Liver (tissue), 9 donors: Measurements from ENCODE around the gene BGN. TPM values are rescaled to one million over a fixed set of nuclear protein-coding genes. Genes with fewer than 3 reads are reported as not detected.

Experiments used
- DNase-seq: peaks from one replicate; pipeline ENCODE4 v3.0.0-alpha.2; 2017; ENCODE audit warnings: low spot score
- H3K27ac ChIP-seq, 2 donors: one replicate each; pipeline ENCODE4 v1.7.0; 2013; ENCODE audit warnings: inconsistent platforms in 2 of 2, low read length in 2 of 2, control low read depth in 1 of 2, low read depth in 1 of 2, mild to moderate bottlenecking in 1 of 2
- H3K27me3 ChIP-seq, 4 donors: one replicate each; pipeline versions ENCODE4 v1.6.1 to v1.7.0; 2013; ENCODE audit warnings: low read length in 3 of 4, inconsistent platforms in 1 of 4, mild to moderate bottlenecking in 1 of 4, moderate library complexity in 1 of 4; ENCODE audit not compliant: control insufficient read depth in 4 of 4, insufficient read depth in 4 of 4
- H3K36me3 ChIP-seq, 4 donors: one replicate each; pipeline versions ENCODE4 v1.6.1 to v1.7.0; 2013; ENCODE audit warnings: low read length in 3 of 4, mild to moderate bottlenecking in 3 of 4, low read depth in 1 of 4, moderate library complexity in 1 of 4; ENCODE audit not compliant: control insufficient read depth in 4 of 4, insufficient read depth in 3 of 4
- H3K4me1 ChIP-seq, 4 donors: one replicate each; pipeline versions ENCODE4 v1.6.1 to v1.7.0; 2013; ENCODE audit warnings: low read length in 3 of 4, mild to moderate bottlenecking in 3 of 4, moderate library complexity in 1 of 4; ENCODE audit not compliant: control insufficient read depth in 4 of 4, insufficient read depth in 4 of 4
- H3K4me3 ChIP-seq, 3 donors: one replicate each; pipeline versions ENCODE4 v1.6.1 to v1.7.0; 2013; ENCODE audit warnings: low read length in 3 of 3, control low read depth in 1 of 3, low read depth in 1 of 3, mild to moderate bottlenecking in 1 of 3
- H3K9ac ChIP-seq, 2 donors: one replicate each; pipeline ENCODE4 v1.7.0; 2013; ENCODE audit warnings: low read length in 2 of 2, mild to moderate bottlenecking in 2 of 2, moderate library complexity in 2 of 2, control low read depth in 1 of 2, low read depth in 1 of 2
- H3K9me3 ChIP-seq, 4 donors: one replicate each; pipeline versions ENCODE4 v1.6.1 to v1.7.0; 2013; ENCODE audit warnings: low read length in 3 of 4; ENCODE audit not compliant: control insufficient read depth in 4 of 4
- EGR1 ChIP-seq, 2 donors: IDR thresholded peaks; 2 replicates each; pipeline ENCODE4 v1.6.1; 2016 to 2018; ENCODE audit warnings: antibody characterized with exemption in 2 of 2, low read depth in 2 of 2
- FOXA1 ChIP-seq: IDR thresholded peaks from 2 replicates; pipeline ENCODE4 v1.6.1; 2016; ENCODE audit warnings: antibody characterized with exemption
- FOXA2 ChIP-seq: IDR thresholded peaks from 2 replicates; pipeline ENCODE4 v1.6.1; 2016; ENCODE audit warnings: antibody characterized with exemption
- GABPA ChIP-seq, 2 donors: IDR thresholded peaks in 1 of 2; conservative IDR thresholded peaks in 1 of 2; 2 replicates each; pipeline ENCODE4 v1.6.1; 2016; ENCODE audit warnings: antibody characterized with exemption in 2 of 2, mild to moderate bottlenecking in 1 of 2, moderate library complexity in 1 of 2
- HNF4A ChIP-seq, 2 donors: conservative IDR thresholded peaks; 2 replicates each; pipeline ENCODE4 v1.6.1; 2016; ENCODE audit warnings: antibody characterized with exemption in 2 of 2, mild to moderate bottlenecking in 2 of 2
- HNF4G ChIP-seq: IDR thresholded peaks from 2 replicates; pipeline ENCODE4 v1.6.1; 2016; ENCODE audit warnings: antibody characterized with exemption
- JUND ChIP-seq, 2 donors: IDR thresholded peaks; 2 replicates each; pipeline ENCODE4 v1.6.1; 2016; ENCODE audit warnings: antibody characterized with exemption in 2 of 2
- MAX ChIP-seq: IDR thresholded peaks from 2 replicates; pipeline ENCODE4 v1.6.1; 2016; ENCODE audit warnings: antibody characterized with exemption
- NR2F2 ChIP-seq: IDR thresholded peaks from 2 replicates; pipeline ENCODE4 v1.6.1; 2016; ENCODE audit warnings: antibody characterized with exemption
- RAD21 ChIP-seq, 2 donors: IDR thresholded peaks; 2 replicates each; pipeline ENCODE4 v1.6.1; 2016; ENCODE audit warnings: antibody characterized with exemption in 2 of 2, mild to moderate bottlenecking in 2 of 2
- RXRA ChIP-seq, 2 donors: IDR thresholded peaks; 2 replicates each; pipeline ENCODE4 v1.6.1; 2017 to 2018; ENCODE audit warnings: antibody characterized with exemption in 2 of 2, mild to moderate bottlenecking in 1 of 2
- SP1 ChIP-seq: IDR thresholded peaks from 2 replicates; pipeline ENCODE4 v1.6.1; 2018; ENCODE audit warnings: antibody characterized with exemption, mild to moderate bottlenecking
- TAF1 ChIP-seq: conservative IDR thresholded peaks from 2 replicates; pipeline ENCODE4 v1.6.1; 2016; ENCODE audit warnings: antibody characterized with exemption, mild to moderate bottlenecking
- YY1 ChIP-seq: IDR thresholded peaks from 2 replicates; pipeline ENCODE4 v1.6.1; 2016; ENCODE audit warnings: antibody characterized with exemption, mild to moderate bottlenecking
- ZBTB33 ChIP-seq: IDR thresholded peaks from 2 replicates; pipeline ENCODE4 v1.6.1; 2016; ENCODE audit warnings: antibody characterized with exemption
- WGBS: extraction: QIAGEN DNeasy Blood & Tissue Kit; methylation state at CpG from one replicate; pipeline ENCODE4 v1.1.7; 2013; 5-methylcytosine and 5-hydroxymethylcytosine counted together
- polyA plus RNA-seq, 2 donors: library from polyadenylated mRNA; stranded (reverse) in 1 of 2; unstranded in 1 of 2; fragments of 200-250 nt in 1 of 2; fragments of >200 nt in 1 of 2; fragmentation: Nextera tagmentation in 1 of 2; extraction: Ambion mirVana in 1 of 2; gene quantifications; one replicate each; pipeline versions ENCODE4 v1.2.1 to v1.2.3, GENCODE V29; 2013 to 2015
- total RNA-seq, 2 donors: library from RNA; depleted of rRNA; stranded (reverse); fragments of >200 nt; gene quantifications; one replicate each; pipeline ENCODE4 v1.2.3, GENCODE V29; 2014
- TF ChIP-seq, protein P1 (sequence below): IDR thresholded peaks from 2 replicates; pipeline ENCODE4 v1.6.1; 2016; ENCODE audit warnings: antibody characterized with exemption
- TF ChIP-seq, protein P2 (sequence below): fragments of 150-350 bp; IDR thresholded peaks from 2 replicates; pipeline ENCODE4 v1.5.1; 2017; ENCODE audit warnings: improper control_type of control experiment, low read depth, low read length; ENCODE audit not compliant: missing input control
- TF ChIP-seq, protein P3 (sequence below): IDR thresholded peaks from 2 replicates; pipeline ENCODE4 v1.6.1; 2016; ENCODE audit warnings: antibody characterized with exemption, mild to moderate bottlenecking
- donor health status: healthy.
- donor health status: healthy.
- donor health status: healthy.
- donor health status: healthy.
- donor health status: healthy.

Gene BGN
- total and polyA plus RNA-seq, 4 donors: 11.7 to 131 (median 44.8) TPM

DNA sequence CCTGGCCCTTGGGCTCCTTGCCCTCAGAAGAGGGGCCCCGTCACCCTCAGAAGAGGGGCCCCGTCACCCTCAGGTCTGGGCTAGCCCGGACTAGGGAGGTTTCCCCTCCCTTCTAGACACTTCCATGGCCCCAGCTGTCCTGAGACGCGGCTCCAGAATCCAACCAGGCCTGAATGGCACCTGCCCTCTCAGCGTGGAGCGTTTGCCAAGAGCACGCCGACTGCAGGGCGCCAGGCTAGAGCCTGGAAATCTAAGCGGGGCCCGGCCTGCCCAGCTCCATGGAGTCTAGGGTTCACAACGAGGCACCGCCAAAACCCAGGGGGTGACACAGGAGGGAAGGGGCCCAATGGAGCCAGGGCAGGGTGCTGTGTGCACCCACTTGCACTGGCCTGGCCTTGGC lies 14.8 kb downstream of the BGN start:
- H3K4me3 ChIP-seq: no peak overlapping the region
- no peak overlapping the region for H3K27ac ChIP-seq
- no peak overlapping the region for H3K9ac ChIP-seq
- no peaks in the 10 kb centered on the region for H3K36me3 ChIP-seq
- WGBS: 84% methylated on average over 14 of the region's 14 CpGs
- H3K27me3 ChIP-seq: no peaks in the 10 kb centered on the region
- DNase-seq: no peak
- TF ChIP-seq HNF4G: no peak
- TF ChIP-seq JUND (IDR thresholded peaks at IDR 0.05): no peak
- no peak for TF ChIP-seq GABPA (IDR thresholded peaks at IDR 0.05 in 1 of 2, conservative IDR thresholded peaks at IDR 0.05 in 1 of 2)
- TF ChIP-seq HNF4A (conservative IDR thresholded peaks at IDR 0.05): no peak
- no peak for TF ChIP-seq RAD21 (IDR thresholded peaks at IDR 0.05)
- no peak for TF ChIP-seq RXRA (IDR thresholded peaks at IDR 0.05)
- TF ChIP-seq, protein P1, sequence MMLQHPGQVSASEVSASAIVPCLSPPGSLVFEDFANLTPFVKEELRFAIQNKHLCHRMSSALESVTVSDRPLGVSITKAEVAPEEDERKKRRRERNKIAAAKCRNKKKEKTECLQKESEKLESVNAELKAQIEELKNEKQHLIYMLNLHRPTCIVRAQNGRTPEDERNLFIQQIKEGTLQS: no peak
- no peak for TF ChIP-seq SP1
- TF ChIP-seq NR2F2: no peak
- no peak for TF ChIP-seq FOXA2
- no peak for TF ChIP-seq MAX
- no peak for TF ChIP-seq EGR1 (IDR thresholded peaks at IDR 0.05; ENCODE audit: low read depth in 2 of 2)
- TF ChIP-seq FOXA1: no peak
- TF ChIP-seq, protein P2, sequence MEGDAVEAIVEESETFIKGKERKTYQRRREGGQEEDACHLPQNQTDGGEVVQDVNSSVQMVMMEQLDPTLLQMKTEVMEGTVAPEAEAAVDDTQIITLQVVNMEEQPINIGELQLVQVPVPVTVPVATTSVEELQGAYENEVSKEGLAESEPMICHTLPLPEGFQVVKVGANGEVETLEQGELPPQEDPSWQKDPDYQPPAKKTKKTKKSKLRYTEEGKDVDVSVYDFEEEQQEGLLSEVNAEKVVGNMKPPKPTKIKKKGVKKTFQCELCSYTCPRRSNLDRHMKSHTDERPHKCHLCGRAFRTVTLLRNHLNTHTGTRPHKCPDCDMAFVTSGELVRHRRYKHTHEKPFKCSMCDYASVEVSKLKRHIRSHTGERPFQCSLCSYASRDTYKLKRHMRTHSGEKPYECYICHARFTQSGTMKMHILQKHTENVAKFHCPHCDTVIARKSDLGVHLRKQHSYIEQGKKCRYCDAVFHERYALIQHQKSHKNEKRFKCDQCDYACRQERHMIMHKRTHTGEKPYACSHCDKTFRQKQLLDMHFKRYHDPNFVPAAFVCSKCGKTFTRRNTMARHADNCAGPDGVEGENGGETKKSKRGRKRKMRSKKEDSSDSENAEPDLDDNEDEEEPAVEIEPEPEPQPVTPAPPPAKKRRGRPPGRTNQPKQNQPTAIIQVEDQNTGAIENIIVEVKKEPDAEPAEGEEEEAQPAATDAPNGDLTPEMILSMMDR: no peak
- TF ChIP-seq YY1: no peak
- TF ChIP-seq TAF1: no peak
- H3K4me1 ChIP-seq: peaks cover 0 to 4% (median 0%) of the 10 kb centered on the region in 4 donors
- H3K9me3 ChIP-seq: no peaks in the 10 kb centered on the region

GRCh38 chrX:153510383-153510782 lies 15.6 kb downstream of the BGN start:
- DNase-seq: no peak
- H3K9ac ChIP-seq: no peak overlapping the region
- WGBS: 68% methylated on average over 11 of the region's 11 CpGs
- no peak overlapping the region for H3K4me3 ChIP-seq
- no peaks in the 10 kb centered on the region for H3K9me3 ChIP-seq
- TF ChIP-seq HNF4A (conservative IDR thresholded peaks at IDR 0.05) (no peak), FOXA1 (no peak), FOXA2 (no peak), GABPA (IDR thresholded peaks at IDR 0.05 in 1 of 2, conservative IDR thresholded peaks at IDR 0.05 in 1 of 2) (no peak), RAD21 (IDR thresholded peaks at IDR 0.05) (no peak), RXRA (IDR thresholded peaks at IDR 0.05) (no peak), HNF4G (no peak), SP1 (no peak), NR2F2 (no peak), TAF1 (no peak), ZBTB33 (no peak), MAX (no peak), JUND (IDR thresholded peaks at IDR 0.05) (no peak), EGR1 (IDR thresholded peaks at IDR 0.05; ENCODE audit: low read depth in 2 of 2) (no peak), YY1 (no peak)
- TF ChIP-seq, protein P2: no peak
- TF ChIP-seq, protein P3, sequence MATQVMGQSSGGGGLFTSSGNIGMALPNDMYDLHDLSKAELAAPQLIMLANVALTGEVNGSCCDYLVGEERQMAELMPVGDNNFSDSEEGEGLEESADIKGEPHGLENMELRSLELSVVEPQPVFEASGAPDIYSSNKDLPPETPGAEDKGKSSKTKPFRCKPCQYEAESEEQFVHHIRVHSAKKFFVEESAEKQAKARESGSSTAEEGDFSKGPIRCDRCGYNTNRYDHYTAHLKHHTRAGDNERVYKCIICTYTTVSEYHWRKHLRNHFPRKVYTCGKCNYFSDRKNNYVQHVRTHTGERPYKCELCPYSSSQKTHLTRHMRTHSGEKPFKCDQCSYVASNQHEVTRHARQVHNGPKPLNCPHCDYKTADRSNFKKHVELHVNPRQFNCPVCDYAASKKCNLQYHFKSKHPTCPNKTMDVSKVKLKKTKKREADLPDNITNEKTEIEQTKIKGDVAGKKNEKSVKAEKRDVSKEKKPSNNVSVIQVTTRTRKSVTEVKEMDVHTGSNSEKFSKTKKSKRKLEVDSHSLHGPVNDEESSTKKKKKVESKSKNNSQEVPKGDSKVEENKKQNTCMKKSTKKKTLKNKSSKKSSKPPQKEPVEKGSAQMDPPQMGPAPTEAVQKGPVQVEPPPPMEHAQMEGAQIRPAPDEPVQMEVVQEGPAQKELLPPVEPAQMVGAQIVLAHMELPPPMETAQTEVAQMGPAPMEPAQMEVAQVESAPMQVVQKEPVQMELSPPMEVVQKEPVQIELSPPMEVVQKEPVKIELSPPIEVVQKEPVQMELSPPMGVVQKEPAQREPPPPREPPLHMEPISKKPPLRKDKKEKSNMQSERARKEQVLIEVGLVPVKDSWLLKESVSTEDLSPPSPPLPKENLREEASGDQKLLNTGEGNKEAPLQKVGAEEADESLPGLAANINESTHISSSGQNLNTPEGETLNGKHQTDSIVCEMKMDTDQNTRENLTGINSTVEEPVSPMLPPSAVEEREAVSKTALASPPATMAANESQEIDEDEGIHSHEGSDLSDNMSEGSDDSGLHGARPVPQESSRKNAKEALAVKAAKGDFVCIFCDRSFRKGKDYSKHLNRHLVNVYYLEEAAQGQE: no peak
- TF ChIP-seq, protein P1: no peak
- H3K27me3 ChIP-seq: no peaks in the 10 kb centered on the region
- peaks cover 0 to 4% (median 0%) of the 10 kb centered on the region in 4 donors for H3K4me1 ChIP-seq
- no peak overlapping the region for H3K27ac ChIP-seq
- no peaks in the 10 kb centered on the region for H3K36me3 ChIP-seq
